Heart right ventricle (tissue), 16 donors: ENCODE measurements around the gene NDE1. TPM values are rescaled to one million over a fixed set of nuclear protein-coding genes. Genes with fewer than 3 reads are reported as not detected.

Experiments
- ATAC-seq, 8 donors: fragments of 200-7000 bp; cut with Tn5 transposase; one replicate each; pipeline ENCODE4 v1.9.1; 2020; ENCODE audit warnings: mild to moderate bottlenecking in 8 of 8, moderate library complexity in 8 of 8, moderate number of reproducible peaks in 1 of 8
- DNase-seq, 2 donors: peaks; one replicate each; pipeline ENCODE4 v3.0.0-alpha.2; 2020
- H3K27ac ChIP-seq, 10 donors: fragments of 200-600 bp; sonication (generic) in 2 of 10; one replicate each; pipeline versions ENCODE4 v1.5.0 to v1.8.0; 2020 to 2022; ENCODE audit warnings: mild to moderate bottlenecking in 3 of 10
- H3K27me3 ChIP-seq, 7 donors: fragments of 200-600 bp; one replicate each; pipeline ENCODE4 v1.8.0; 2021 to 2022; ENCODE audit warnings: mild to moderate bottlenecking in 2 of 7
- H3K36me3 ChIP-seq, 9 donors: fragments of 200-600 bp; sonication (generic) in 1 of 9; one replicate each; pipeline versions ENCODE4 v1.5.0 to v1.8.0; 2020 to 2022; ENCODE audit warnings: mild to moderate bottlenecking in 2 of 9
- H3K4me1 ChIP-seq, 9 donors: fragments of 200-600 bp; sonication (generic) in 1 of 9; one replicate each; pipeline versions ENCODE4 v1.5.0 to v1.8.0; 2020 to 2022; ENCODE audit warnings: mild to moderate bottlenecking in 4 of 9
- H3K4me3 ChIP-seq, 10 donors: fragments of 200-600 bp; sonication (generic) in 2 of 10; one replicate each; pipeline versions ENCODE4 v1.5.0 to v1.8.0; 2020 to 2022; ENCODE audit warnings: mild to moderate bottlenecking in 7 of 10, moderate library complexity in 2 of 10
- H3K9me3 ChIP-seq, 11 donors: fragments of 200-600 bp in 10 of 11; sonication (generic) in 2 of 11; one replicate each; pipeline versions ENCODE4 v1.5.0 to v1.8.0; 2013 to 2022; ENCODE audit warnings: mild to moderate bottlenecking in 2 of 11, control low read depth in 1 of 11, moderate library complexity in 1 of 11
- CTCF ChIP-seq, 9 donors: fragments of 200-600 bp; sonication (generic) in 2 of 9; IDR thresholded peaks; one replicate each; pipeline versions ENCODE4 v1.5.0 to v1.8.0; 2021 to 2022; ENCODE audit warnings: antibody characterized with exemption in 9 of 9, mild to moderate bottlenecking in 5 of 9, moderate library complexity in 1 of 9
- WGBS, 2 donors: extraction: QIAGEN DNeasy Blood & Tissue Kit; methylation state at CpG; one replicate each; pipeline ENCODE4 v1.1.7; 2013; ENCODE audit warnings: inconsistent platforms in 1 of 2; 5-methylcytosine and 5-hydroxymethylcytosine counted together
- intact Hi-C, 10 donors: fragments of 100-400 bp; cut with DNase I; formaldehyde crosslinking; loops; one replicate each; pipeline versions ENCODE4 v1.11.1 to v1.14.2; 2022
- polyA plus RNA-seq, 2 donors: library from polyadenylated mRNA; stranded (reverse); fragments of 200-250 nt; gene quantifications; one replicate each; pipeline ENCODE4 v1.2.3, GENCODE V29; 2013
- total RNA-seq, 10 donors: library from RNA; stranded (reverse); fragmentation: NEBNext Ultra II Directional in 3 of 10; extraction: Animal tissue kit (Norgen Biotek cat#: 25700) in 3 of 10; gene quantifications; one replicate each; pipeline versions ENCODE4 v1.2.1 to v1.2.4, GENCODE V29; 2021 to 2023
- donor health status: Arrhythmogenic right ventricular cardiomyopathy.
- donor health status: ischemic (EF 13 %, LVEDD 7.1; RV severe dilation, severe dysfunction).
- donor health status: healthy with polysubstance abuse.
- donor health status: DM: no; HTN: yes; CAD: no.
- donor health status: DM: no; HTN: no; CAD: no.
- donor health status: ischemic (EF 25% LVEDD 6.9; RV normal size, moderate dysfunction).
- donor health status: ischemic (EF 25% LVEDD 5.7; RV mildly dilated, moderate dysfunction).
- donor health status: healthy.
- donor health status: DM: yes; HTN: yes; CAD: no.
- donor health status: Ischemic cardiomyopathy.
- donor health status: ischemic (EF 35%, LVEDD 5.7; RV mildly dilated, moderate dysfunction).
- donor health status: nonischemic (EF 11% LVEDD 7.7; RV severe dilation, severe dysfunction).
- donor health status: DM: yes; HTN: yes; CAD: no.
- donor health status: PGD.
- donor health status: ischemic (EF 29% LVEDD 5.4; RV normal size, mild dysfunction).
- donor health status: nonischemic (EF 23%, LVEDD 6.1; RV moderate dilation, normal function).

NDE1 gene
- total and polyA plus RNA-seq, 12 donors = 6.0 to 29.0 (median 18.6) TPM

GRCh38 chr16:15741207-15741871 lies 91.3 kb downstream of the NDE1 start:
- WGBS, 2 donors = 94 to 96% methylated on average over 11 to 13 of the region's 13 CpGs

GRCh38 chr16:15742716-15743115 lies 92.7 kb downstream of the NDE1 start:
- Histone ChIP-seq H3K36me3 (peaks cover 0 to 52% (median 0%) of the 10 kb centered on the region in 9 donors), H3K9me3 (peaks cover 0 to 10% (median 0%) of the 10 kb centered on the region in 11 donors), H3K4me3 (no peak overlapping the region), H3K27ac (no peak overlapping the region), H3K4me1 (peaks cover 0 to 3% (median 0%) of the 10 kb centered on the region in 9 donors), H3K27me3 (no peaks in the 10 kb centered on the region)
- no peak for TF ChIP-seq CTCF (IDR thresholded peaks at IDR 0.05)
- no peak for DNase-seq
- no peak for ATAC-seq
- WGBS, 2 donors = 94 to 95% methylated on average over 2 of the region's 2 CpGs
- intact Hi-C loops = no loop called here

More at GRCh38 chr16:15741207-15741871, 91.3 kb downstream of the NDE1 start:
- no peaks in the 10 kb centered on the region for H3K27me3 ChIP-seq
- peaks cover 0 to 56% (median 0%) of the 10 kb centered on the region in 9 donors for H3K36me3 ChIP-seq
- peaks cover 0 to 10% (median 0%) of the 10 kb centered on the region in 11 donors for H3K9me3 ChIP-seq
- H3K27ac ChIP-seq = no peak overlapping the region
- peaks cover 0 to 3% (median 0%) of the 10 kb centered on the region in 9 donors for H3K4me1 ChIP-seq
- H3K4me3 ChIP-seq = no peak overlapping the region
- intact Hi-C loops = no loop called here
- DNase-seq (no peak), ATAC-seq (no peak)
- no peak for TF ChIP-seq CTCF (IDR thresholded peaks at IDR 0.05)

GRCh38 chr16:15743657-15744056 lies 93.6 kb downstream of the NDE1 start:
- peaks cover 0 to 43% (median 0%) of the 10 kb centered on the region in 9 donors for H3K36me3 ChIP-seq
- no peak for TF ChIP-seq CTCF (IDR thresholded peaks at IDR 0.05)
- no peak for DNase-seq
- intact Hi-C loops = no loop called here
- no peaks in the 10 kb centered on the region for H3K27me3 ChIP-seq
- no peak overlapping the region for H3K4me3 ChIP-seq
- H3K27ac ChIP-seq = no peak overlapping the region
- peaks cover 0 to 10% (median 0%) of the 10 kb centered on the region in 11 donors for H3K9me3 ChIP-seq
- ATAC-seq = no peak
- H3K4me1 ChIP-seq = peaks cover 0 to 3% (median 0%) of the 10 kb centered on the region in 9 donors
- 83 to 100% methylated on average over 1 of the region's 1 CpG for WGBS, 2 donors

- intact Hi-C loops = no loop called here
- WGBS, 2 donors = 98 to 100% methylated on average over 6 of the region's 6 CpGs
Observed at GRCh38 chr16:15746332-15746731, 96.3 kb downstream of the NDE1 start.

More at GRCh38 chr16:15746332-15746731, 96.3 kb downstream of the NDE1 start:
- Histone ChIP-seq H3K4me3 (no peak overlapping the region), H3K27ac (no peak overlapping the region), H3K36me3 (peaks cover 0 to 20% (median 0%) of the 10 kb centered on the region in 9 donors), H3K27me3 (no peaks in the 10 kb centered on the region), H3K9me3 (peaks cover 0 to under 1% (median 0%) of the 10 kb centered on the region in 11 donors), H3K4me1 (peaks cover 0 to 3% (median 0%) of the 10 kb centered on the region in 9 donors)
- DNase-seq = no peak
- no peak for ATAC-seq
- TF ChIP-seq CTCF (IDR thresholded peaks at IDR 0.05) = no peak
